Panc1 (cell line): ENCODE data around the gene APAF1. TPM values are rescaled to one million over a fixed set of nuclear protein-coding genes. Genes with fewer than 3 reads are reported as not detected.

Experiments
- ATAC-seq: fragments of 200-7000 bp; cut with Tn5 transposase; 2 replicates; pipeline ENCODE4 v1.9.1; 2020; ENCODE audit warnings: mild to moderate bottlenecking, moderate library complexity
- BruUV-seq: library from RNA; stranded (reverse); fragments of 400-500 nt; replicated peaks from 2 replicates; lab custom pipeline; 2021; lab: Mats Ljungman, UMichigan
- CTCF ChIA-PET: fragments of 300-600 bp; sonication (Branson Sonifier 250); formaldehyde crosslinking; loops from one replicate; lab custom pipeline; 2022; ENCODE audit warnings: antibody characterized with exemption; lab: Charles Lee
- POLR2A ChIA-PET: fragments of 300-600 bp; sonication (Branson Sonifier 250); formaldehyde crosslinking; loops from one replicate; lab custom pipeline; 2022; ENCODE audit warnings: antibody characterized with exemption; lab: Charles Lee
- DNase-seq: peaks from one replicate; pipeline ENCODE4 v3.0.0-alpha.2; 2010; ENCODE audit warnings: low read depth, low spot score
- H3K27ac ChIP-seq: 2 replicates; pipeline ENCODE4 v1.5.1; 2011; ENCODE audit warnings: mild to moderate bottlenecking, low read length, inconsistent platforms
- H3K27me3 ChIP-seq: fragments of 200-500 bp; sonication (Bioruptor generic); 2 replicates; pipeline ENCODE4 v1.6.0; 2014; ENCODE audit warnings: low read length, inconsistent platforms; ENCODE audit not compliant: control insufficient read depth, insufficient read depth
- H3K36me3 ChIP-seq: fragments of 200-500 bp; sonication (Bioruptor generic); 2 replicates; pipeline ENCODE4 v1.5.1; 2014; ENCODE audit warnings: inconsistent platforms, mild to moderate bottlenecking, low read length, moderate library complexity; ENCODE audit not compliant: control insufficient read depth, insufficient read depth
- H3K4me1 ChIP-seq: 2 replicates; pipeline ENCODE4 v1.5.1; 2011; ENCODE audit warnings: inconsistent platforms, mild to moderate bottlenecking, low read length, moderate library complexity; ENCODE audit not compliant: control insufficient read depth, insufficient read depth
- H3K4me3 ChIP-seq, 2 experiments: 2 replicates each; pipeline ENCODE4 v1.5.1; 2011 to 2012; ENCODE audit warnings: low read depth in 2 of 2, low read length in 2 of 2, mild to moderate bottlenecking in 2 of 2, inconsistent platforms in 1 of 2, moderate library complexity in 1 of 2
- H3K9me3 ChIP-seq: fragments of 200-500 bp; sonication (Bioruptor generic); 2 replicates; pipeline ENCODE4 v1.5.1; 2014; ENCODE audit warnings: low read depth, mild to moderate bottlenecking, inconsistent platforms, low read length, moderate library complexity; ENCODE audit not compliant: control insufficient read depth, insufficient read depth
- CTCF ChIP-seq: fragments of 450-650 bp; IDR thresholded peaks from 2 replicates; pipeline ENCODE4 v1.5.1; 2017; ENCODE audit warnings: mild to moderate bottlenecking
- POLR2AphosphoS5 ChIP-seq: IDR thresholded peaks from 2 replicates; pipeline ENCODE4 v1.6.1; 2012; ENCODE audit warnings: mild to moderate bottlenecking, low read depth, low read length, moderate library complexity
- REST ChIP-seq, 2 experiments: IDR thresholded peaks; 2 replicates each; pipeline ENCODE4 v1.6.1; 2011 to 2012; ENCODE audit warnings: low read depth in 2 of 2, control low read depth in 1 of 2, low read length in 1 of 2, mild to moderate bottlenecking in 1 of 2, moderate library complexity in 1 of 2; ENCODE audit not compliant: insufficient read depth in 1 of 2
- SIN3A ChIP-seq: IDR thresholded peaks from 2 replicates; pipeline ENCODE4 v1.6.1; 2012; ENCODE audit warnings: low read depth, mild to moderate bottlenecking, low read length, moderate library complexity, borderline replicate concordance; ENCODE audit not compliant: insufficient read depth
- TCF7L2 ChIP-seq: IDR thresholded peaks from 2 replicates; pipeline ENCODE4 v1.6.1; 2011; ENCODE audit warnings: mild to moderate bottlenecking, low read depth, low read length, inconsistent platforms
- in situ Hi-C: cut with HindIII; loops from 2 replicates; pipeline ENCODE4 v1.10.0; 2016; ENCODE audit warnings: low sequenced_read_pairs, low pct_unique_long_range_greater_than_20kb
- intact Hi-C: fragments of 100-400 bp; cut with micrococcal nuclease; formaldehyde crosslinking; loops from one replicate; pipeline ENCODE4 v1.10.0; 2022; ENCODE audit not compliant: unreplicated experiment
- total RNA-seq: library from RNA; stranded (reverse); gene quantifications from one replicate; pipeline ENCODE4 v1.2.1, GENCODE V29; 2021; ENCODE audit not compliant: unreplicated experiment

APAF1 gene
- total RNA-seq, 1 experiment from 2014 or later = 15.6 TPM

GRCh38 chr12:98678236-98678945 is 33.3 kb downstream of the APAF1 start:
- Histone ChIP-seq H3K27ac (no peak overlapping the region), H3K36me3 (peaks cover 21% of the 10 kb centered on the region), H3K4me1 (no peaks in the 10 kb centered on the region), H3K9me3 (no peaks in the 10 kb centered on the region), H3K27me3 (no peaks in the 10 kb centered on the region), H3K4me3 (no peak overlapping the region)
- BruUV-seq = no TSS peak
- ATAC-seq = peak; percentile 38; the same call in 1 of the 2 replicates
- no peak for TF ChIP-seq SIN3A
- TF ChIP-seq TCF7L2 = no peak
- TF ChIP-seq CTCF = no peak
- no peak for TF ChIP-seq POLR2AphosphoS5
- no peak for TF ChIP-seq REST (IDR thresholded peaks at IDR 0.05; ENCODE audit: insufficient read depth in 1 of 2, low read depth in 2 of 2, low read length in 1 of 2)
- POLR2A ChIA-PET = no interaction called here
- in situ Hi-C loops (no loop called here), intact Hi-C loops (no loop called here)
- CTCF ChIA-PET = no interaction called here
- DNase-seq = no peak

GRCh38 chr12:98678946-98679610 is 34.0 kb downstream of the APAF1 start:
- ChIA-PET CTCF (no interaction called here), POLR2A (no interaction called here)
- Histone ChIP-seq H3K9me3 (no peaks in the 10 kb centered on the region), H3K4me3 (no peak overlapping the region), H3K36me3 (peaks cover 22% of the 10 kb centered on the region), H3K27ac (no peak overlapping the region), H3K27me3 (no peaks in the 10 kb centered on the region), H3K4me1 (no peaks in the 10 kb centered on the region)
- intact Hi-C loops (no loop called here), in situ Hi-C loops (no loop called here)
- TF ChIP-seq CTCF (no peak), REST (IDR thresholded peaks at IDR 0.05; ENCODE audit: insufficient read depth in 1 of 2, low read depth in 2 of 2, low read length in 1 of 2) (no peak), SIN3A (no peak), TCF7L2 (no peak), POLR2AphosphoS5 (no peak)
- ATAC-seq = peak; percentile 34; the same call in 1 of the 2 replicates
- BruUV-seq = no TSS peak
- DNase-seq = no peak
